Esophagus (tissue), 2 donors: ENCODE measurements around the gene CBX8. TPM values are rescaled to one million over a fixed set of nuclear protein-coding genes. Genes with fewer than 3 reads are reported as not detected.

ENCODE experiments used
- H3K27ac ChIP-seq, 2 donors: one replicate each; pipeline ENCODE4 v1.5.1; 2013; ENCODE audit warnings: low read depth in 2 of 2, mild to moderate bottlenecking in 2 of 2, inconsistent platforms in 1 of 2, low read length in 1 of 2, moderate library complexity in 1 of 2
- H3K27me3 ChIP-seq, 2 donors: one replicate each; pipeline ENCODE4 v1.6.1; 2013; ENCODE audit warnings: low read length in 2 of 2, control low read depth in 1 of 2, mild to moderate bottlenecking in 1 of 2; ENCODE audit not compliant: insufficient read depth in 2 of 2, control insufficient read depth in 1 of 2
- H3K36me3 ChIP-seq, 2 donors: one replicate each; pipeline ENCODE4 v1.6.1; 2013; ENCODE audit warnings: low read length in 1 of 2; ENCODE audit not compliant: control insufficient read depth in 2 of 2, insufficient read depth in 2 of 2
- H3K4me1 ChIP-seq, 2 donors: one replicate each; pipeline ENCODE4 v1.6.1; 2013; ENCODE audit warnings: low read length in 1 of 2; ENCODE audit not compliant: control insufficient read depth in 2 of 2, insufficient read depth in 2 of 2
- H3K4me3 ChIP-seq, 2 donors: one replicate each; pipeline ENCODE4 v1.5.1; 2013; ENCODE audit warnings: low read length in 2 of 2, mild to moderate bottlenecking in 2 of 2, low read depth in 1 of 2, moderate library complexity in 1 of 2
- H3K9me3 ChIP-seq, 2 donors: one replicate each; pipeline ENCODE4 v1.6.1; 2013; ENCODE audit warnings: mild to moderate bottlenecking in 2 of 2, low read depth in 1 of 2, low read length in 1 of 2, moderate library complexity in 1 of 2; ENCODE audit not compliant: control insufficient read depth in 2 of 2, insufficient read depth in 1 of 2
- WGBS, 2 donors: extraction: QIAGEN DNeasy Blood & Tissue Kit; methylation state at CpG; one replicate each; pipeline ENCODE4 v1.1.7; 2013; 5-methylcytosine and 5-hydroxymethylcytosine counted together
- polyA plus RNA-seq, 2 donors: library from polyadenylated mRNA; stranded (reverse); fragments of 200-250 nt; gene quantifications; one replicate each; pipeline ENCODE4 v1.2.3, GENCODE V29; 2013
- donor health status: healthy with polysubstance abuse.
- donor health status: Bipolar disorder and iron deficiency.

CBX8 gene
- polyA plus RNA-seq, 2 donors, result 2.2 to 3.2 TPM

- Histone ChIP-seq H3K27me3 (no peaks in the 10 kb centered on the region), H3K4me3 (no peak overlapping the region), H3K27ac (no peak overlapping the region), H3K36me3 (peaks cover 5 to 10% of the 10 kb centered on the region in 2 donors), H3K4me1 (peaks cover 11 to 18% of the 10 kb centered on the region in 2 donors), H3K9me3 (peaks cover 0 to 2% of the 10 kb centered on the region in 2 donors)
- WGBS, 2 donors, result 64 to 66% methylated on average over 2 of the region's 2 CpGs
Measured at GRCh38 chr17:79829457-79829856, 32.6 kb upstream of the CBX8 start.

- H3K36me3 ChIP-seq, result peaks cover 5% of the 10 kb centered on the region in 2 donors
- H3K4me1 ChIP-seq, result peaks cover 11 to 18% of the 10 kb centered on the region in 2 donors
- H3K27ac ChIP-seq, result no peak overlapping the region
- no peaks in the 10 kb centered on the region for H3K27me3 ChIP-seq
- H3K4me3 ChIP-seq, result no peak overlapping the region
- WGBS, 2 donors, result 79 to 88% methylated on average over 2 of the region's 2 CpGs
- peaks cover 0 to 2% of the 10 kb centered on the region in 2 donors for H3K9me3 ChIP-seq
Measured at GRCh38 chr17:79829004-79829403, 32.1 kb upstream of the CBX8 start.

GRCh38 chr17:79826841-79827578 is 30.1 kb upstream of the CBX8 start:
- Histone ChIP-seq H3K4me1 (peaks cover 2 to 16% of the 10 kb centered on the region in 2 donors), H3K4me3 (no peak overlapping the region), H3K27me3 (no peaks in the 10 kb centered on the region), H3K9me3 (peaks cover 0 to 2% of the 10 kb centered on the region in 2 donors), H3K36me3 (no peaks in the 10 kb centered on the region), H3K27ac (no peak overlapping the region)
- 84% methylated on average over 26 of the region's 26 CpGs for WGBS, 2 donors

GRCh38 chr17:79826204-79826680 is 29.4 kb upstream of the CBX8 start:
- Histone ChIP-seq H3K36me3 (no peaks in the 10 kb centered on the region), H3K4me1 (peaks cover 2 to 9% of the 10 kb centered on the region in 2 donors), H3K27me3 (no peaks in the 10 kb centered on the region), H3K27ac (no peak overlapping the region), H3K9me3 (peaks cover 0 to 2% of the 10 kb centered on the region in 2 donors), H3K4me3 (no peak overlapping the region)
- 60 to 63% methylated on average over 11 of the region's 11 CpGs for WGBS, 2 donors

GRCh38 chr17:79825580-79825921 is 28.7 kb upstream of the CBX8 start:
- Histone ChIP-seq H3K36me3 (no peaks in the 10 kb centered on the region), H3K4me1 (peaks cover 2 to 4% of the 10 kb centered on the region in 2 donors), H3K9me3 (peaks cover 0 to 2% of the 10 kb centered on the region in 2 donors), H3K27ac (no peak overlapping the region), H3K4me3 (no peak overlapping the region), H3K27me3 (no peaks in the 10 kb centered on the region)
- 95 to 96% methylated on average over 5 of the region's 5 CpGs for WGBS, 2 donors

GRCh38 chr17:79824893-79825579 is 28.2 kb upstream of the CBX8 start:
- Histone ChIP-seq H3K27ac (no peak overlapping the region), H3K27me3 (no peaks in the 10 kb centered on the region), H3K4me3 (no peak overlapping the region), H3K4me1 (peaks cover 2 to 4% of the 10 kb centered on the region in 2 donors), H3K9me3 (peaks cover 0 to 2% of the 10 kb centered on the region in 2 donors), H3K36me3 (no peaks in the 10 kb centered on the region)
- 82 to 88% methylated on average over 6 of the region's 6 CpGs for WGBS, 2 donors

- 94 to 98% methylated on average over 17 of the region's 17 CpGs for WGBS, 2 donors
- H3K27me3 ChIP-seq, result no peaks in the 10 kb centered on the region
- no peak overlapping the region for H3K4me3 ChIP-seq
Measured at GRCh38 chr17:79824234-79824633, 27.4 kb upstream of the CBX8 start.

GRCh38 chr17:79822583-79823124 is 25.8 kb upstream of the CBX8 start:
- 94 to 97% methylated on average over 17 of the region's 17 CpGs for WGBS, 2 donors
- Histone ChIP-seq H3K27ac (no peak overlapping the region), H3K27me3 (no peaks in the 10 kb centered on the region), H3K4me1 (peaks cover 2 to 4% of the 10 kb centered on the region in 2 donors), H3K36me3 (no peaks in the 10 kb centered on the region), H3K9me3 (peaks cover 0 to 2% of the 10 kb centered on the region in 2 donors), H3K4me3 (no peak overlapping the region)

More at GRCh38 chr17:79824234-79824633, 27.4 kb upstream of the CBX8 start:
- Histone ChIP-seq H3K4me1 (peaks cover 2 to 4% of the 10 kb centered on the region in 2 donors), H3K27ac (no peak overlapping the region), H3K9me3 (peaks cover 0 to 2% of the 10 kb centered on the region in 2 donors), H3K36me3 (no peaks in the 10 kb centered on the region)

GRCh38 chr17:79821331-79822095 is 24.6 kb upstream of the CBX8 start:
- no peaks in the 10 kb centered on the region for H3K36me3 ChIP-seq
- H3K4me3 ChIP-seq, result no peak overlapping the region
- no peaks in the 10 kb centered on the region for H3K9me3 ChIP-seq
- no peak overlapping the region for H3K27ac ChIP-seq
- peaks cover 0 to 2% of the 10 kb centered on the region in 2 donors for H3K4me1 ChIP-seq
- WGBS, 2 donors, result 80 to 85% methylated on average over 12 of the region's 12 CpGs
- no peaks in the 10 kb centered on the region for H3K27me3 ChIP-seq
